Measurements from ENCODE around the gene LRIT2.

GRCh38 chr10:84195044-84195830 is 30.1 kb downstream of the LRIT2 start:
- TF ChIP-seq POLR2AphosphoS5 (IDR thresholded peaks at IDR 0.05) (no peak), POLR2A (IDR thresholded peaks at IDR 0.05) (no peak)
- TF ChIP-seq, protein P1, sequence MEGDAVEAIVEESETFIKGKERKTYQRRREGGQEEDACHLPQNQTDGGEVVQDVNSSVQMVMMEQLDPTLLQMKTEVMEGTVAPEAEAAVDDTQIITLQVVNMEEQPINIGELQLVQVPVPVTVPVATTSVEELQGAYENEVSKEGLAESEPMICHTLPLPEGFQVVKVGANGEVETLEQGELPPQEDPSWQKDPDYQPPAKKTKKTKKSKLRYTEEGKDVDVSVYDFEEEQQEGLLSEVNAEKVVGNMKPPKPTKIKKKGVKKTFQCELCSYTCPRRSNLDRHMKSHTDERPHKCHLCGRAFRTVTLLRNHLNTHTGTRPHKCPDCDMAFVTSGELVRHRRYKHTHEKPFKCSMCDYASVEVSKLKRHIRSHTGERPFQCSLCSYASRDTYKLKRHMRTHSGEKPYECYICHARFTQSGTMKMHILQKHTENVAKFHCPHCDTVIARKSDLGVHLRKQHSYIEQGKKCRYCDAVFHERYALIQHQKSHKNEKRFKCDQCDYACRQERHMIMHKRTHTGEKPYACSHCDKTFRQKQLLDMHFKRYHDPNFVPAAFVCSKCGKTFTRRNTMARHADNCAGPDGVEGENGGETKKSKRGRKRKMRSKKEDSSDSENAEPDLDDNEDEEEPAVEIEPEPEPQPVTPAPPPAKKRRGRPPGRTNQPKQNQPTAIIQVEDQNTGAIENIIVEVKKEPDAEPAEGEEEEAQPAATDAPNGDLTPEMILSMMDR (IDR thresholded peaks at IDR 0.05) = no peak
